H9 (cell line): ENCODE measurements around the gene CACNB4. TPM values are rescaled to one million over a fixed set of nuclear protein-coding genes. Genes with fewer than 3 reads are reported as not detected.

Experiments
- DNase-seq: peaks from one replicate; pipeline ENCODE4 v3.0.0-alpha.2; 2017
- H2AFZ ChIP-seq: one replicate; pipeline ENCODE4 v1.6.1; 2013; ENCODE audit warnings: mild to moderate bottlenecking, low read length, control low read depth, moderate library complexity
- H2AK5ac ChIP-seq: 2 replicates; pipeline ENCODE4 v1.6.1; 2013; ENCODE audit warnings: low read length, control low read depth, mixed read lengths; ENCODE audit not compliant: insufficient read length
- H2BK120ac ChIP-seq: one replicate; pipeline ENCODE4 v1.6.1; 2013; ENCODE audit warnings: low read depth, mild to moderate bottlenecking, low read length, control low read depth, inconsistent platforms; ENCODE audit not compliant: poor library complexity, severe bottlenecking
- H2BK12ac ChIP-seq: 2 replicates; pipeline ENCODE4 v1.6.1; 2013; ENCODE audit warnings: low read length, control low read depth, mixed read lengths, low read depth; ENCODE audit not compliant: insufficient read length
- H2BK15ac ChIP-seq: 2 replicates; pipeline ENCODE4 v1.6.1; 2013; ENCODE audit warnings: low read depth, low read length, control low read depth
- H2BK20ac ChIP-seq: one replicate; pipeline ENCODE4 v1.6.1; 2013; ENCODE audit warnings: low read depth, mild to moderate bottlenecking, low read length, control low read depth, inconsistent platforms; ENCODE audit not compliant: poor library complexity, severe bottlenecking
- H2BK5ac ChIP-seq: 2 replicates; pipeline ENCODE4 v1.6.1; 2013; ENCODE audit warnings: low read length, control low read depth, mixed read lengths; ENCODE audit not compliant: insufficient read length
- H3K14ac ChIP-seq: 2 replicates; pipeline ENCODE4 v1.6.1; 2013; ENCODE audit warnings: low read length, control low read depth; ENCODE audit not compliant: insufficient read depth
- H3K18ac ChIP-seq: 2 replicates; pipeline ENCODE4 v1.6.1; 2013; ENCODE audit warnings: low read depth, mild to moderate bottlenecking, mixed read lengths, low read length, control low read depth; ENCODE audit not compliant: insufficient read length
- H3K23ac ChIP-seq: 2 replicates; pipeline ENCODE4 v1.6.1; 2013; ENCODE audit warnings: low read length, control low read depth, mixed read lengths, low read depth; ENCODE audit not compliant: insufficient read length
- H3K23me2 ChIP-seq: 2 replicates; pipeline ENCODE4 v1.6.1; 2013; ENCODE audit warnings: low read depth, mild to moderate bottlenecking, mixed read lengths, low read length, control low read depth; ENCODE audit not compliant: insufficient read length, poor library complexity, severe bottlenecking
- H3K27ac ChIP-seq: 2 replicates; pipeline ENCODE4 v1.5.1; 2013; ENCODE audit warnings: low read length, control low read depth, mixed read lengths, low read depth; ENCODE audit not compliant: insufficient read length
- H3K27me3 ChIP-seq: 2 replicates; pipeline ENCODE4 v1.6.1; 2013; ENCODE audit warnings: low read length, control low read depth, inconsistent platforms; ENCODE audit not compliant: insufficient read depth
- H3K4ac ChIP-seq: 2 replicates; pipeline ENCODE4 v1.6.1; 2013; ENCODE audit warnings: low read depth, mild to moderate bottlenecking, control low read depth, inconsistent platforms, low read length, moderate library complexity
- H3K4me1 ChIP-seq: 2 replicates; pipeline ENCODE4 v1.6.1; 2013; ENCODE audit warnings: low read length, control low read depth, inconsistent platforms; ENCODE audit not compliant: insufficient read depth
- H3K4me2 ChIP-seq: 2 replicates; pipeline ENCODE4 v1.6.1; 2013; ENCODE audit warnings: low read length, control low read depth, mixed read lengths; ENCODE audit not compliant: insufficient read length, insufficient read depth
- H3K56ac ChIP-seq: 2 replicates; pipeline ENCODE4 v1.6.1; 2013; ENCODE audit warnings: low read depth, mild to moderate bottlenecking, mixed read lengths, low read length, control low read depth; ENCODE audit not compliant: insufficient read length
- H3K79me1 ChIP-seq: 2 replicates; pipeline ENCODE4 v1.6.1; 2013; ENCODE audit warnings: low read depth, mild to moderate bottlenecking, moderate library complexity, low read length, control low read depth, inconsistent platforms; ENCODE audit not compliant: insufficient read depth, poor library complexity, severe bottlenecking
- H3K79me2 ChIP-seq: 2 replicates; pipeline ENCODE4 v1.6.1; 2013; ENCODE audit warnings: low read length, control low read depth, inconsistent platforms; ENCODE audit not compliant: insufficient read depth
- H3K9ac ChIP-seq: 2 replicates; pipeline ENCODE4 v1.6.1; 2013; ENCODE audit warnings: low read length, control low read depth, mixed read lengths; ENCODE audit not compliant: insufficient read length; ENCODE audit errors: extremely low read depth
- H3K9me3 ChIP-seq: one replicate; pipeline ENCODE4 v1.6.1; 2013; ENCODE audit warnings: low read depth, low read length, inconsistent platforms; ENCODE audit not compliant: control insufficient read depth
- H3T11ph ChIP-seq: one replicate; pipeline ENCODE4 v1.6.1; 2013; ENCODE audit warnings: mild to moderate bottlenecking, low read length, control low read depth, inconsistent platforms
- H4K20me1 ChIP-seq: one replicate; pipeline ENCODE4 v1.6.1; 2013; ENCODE audit not compliant: control insufficient read depth, insufficient read length, insufficient read depth
- H4K5ac ChIP-seq: 2 replicates; pipeline ENCODE4 v1.6.1; 2013; ENCODE audit warnings: low read depth, mild to moderate bottlenecking, mixed read lengths, low read length, control low read depth; ENCODE audit not compliant: insufficient read length
- H4K8ac ChIP-seq: replicated peaks from 2 replicates; pipeline ENCODE4 v1.6.1; 2013; ENCODE audit warnings: low read length, control low read depth, mixed read lengths, low read depth; ENCODE audit not compliant: insufficient read length
- H4K91ac ChIP-seq: 2 replicates; pipeline ENCODE4 v1.6.1; 2013; ENCODE audit warnings: low read depth, mild to moderate bottlenecking, moderate library complexity, mixed read lengths, low read length, control low read depth; ENCODE audit not compliant: insufficient read length
- H3K27ac Mint-ChIP-seq, 3 experiments: 2 replicates in 2 of 3; 3 replicates in 1 of 3; pipeline ENCODE4 v1.8.0; 2020 to 2021; ENCODE audit warnings: mixed read lengths in 3 of 3, mild to moderate bottlenecking in 1 of 3, moderate library complexity in 1 of 3
- H3K27me3 Mint-ChIP-seq: 2 replicates; pipeline ENCODE4 v1.8.0; 2021; ENCODE audit warnings: low read depth, mild to moderate bottlenecking, moderate library complexity, mixed read lengths
- H3K36me3 Mint-ChIP-seq, 3 experiments: 2 replicates in 2 of 3; 3 replicates in 1 of 3; pipeline ENCODE4 v1.8.0; 2020 to 2021; ENCODE audit warnings: low read depth in 3 of 3, mixed read lengths in 3 of 3; ENCODE audit not compliant: insufficient read depth in 1 of 3
- H3K4me1 Mint-ChIP-seq, 2 experiments: 2 replicates each; pipeline ENCODE4 v1.8.0; 2020; ENCODE audit warnings: mixed read lengths in 2 of 2
- H3K4me3 Mint-ChIP-seq, 2 experiments: 2 replicates in 1 of 2; 3 replicates in 1 of 2; pipeline ENCODE4 v1.8.0; 2020 to 2021; ENCODE audit warnings: mild to moderate bottlenecking in 2 of 2, mixed read lengths in 2 of 2, moderate library complexity in 1 of 2
- H3K9me3 Mint-ChIP-seq, 2 experiments: 2 replicates in 1 of 2; 3 replicates in 1 of 2; pipeline ENCODE4 v1.8.0; 2020; ENCODE audit warnings: mild to moderate bottlenecking in 2 of 2, mixed read lengths in 2 of 2, moderate library complexity in 1 of 2
- CTCF ChIP-seq: fragments of 200-600 bp; sonication (generic); conservative IDR thresholded peaks from 3 replicates; pipeline ENCODE4 v1.8.0; 2021; ENCODE audit warnings: antibody characterized with exemption, mild to moderate bottlenecking
- WGBS: extraction: QIAGEN DNeasy Blood & Tissue Kit; methylation state at CpG from one replicate; pipeline ENCODE4 v1.1.7; 2013; ENCODE audit warnings: missing lambda C conversion rate, low lambda C conversion rate, mixed read lengths; ENCODE audit not compliant: insufficient read length; ENCODE audit errors: extremely low coverage; 5-methylcytosine and 5-hydroxymethylcytosine counted together
- total RNA-seq: library from RNA; stranded (reverse); gene quantifications from 2 replicates; pipeline ENCODE4 v1.2.1, GENCODE V29; 2021

The CACNB4 gene
- total RNA-seq, 1 experiment from 2014 or later: 1.4 TPM

GRCh38 chr2:151973901-151974199 lies 125.0 kb downstream of the CACNB4 start:
- Mint-ChIP-seq H3K27ac (no peak overlapping the region), H3K4me3 (no peak overlapping the region), H3K9me3 (no peaks in the 10 kb centered on the region)

More at GRCh38 chr2:151973901-151974199, 125.0 kb downstream of the CACNB4 start:
- no peak overlapping the region for H2BK20ac ChIP-seq
- no peak overlapping the region for H3T11ph ChIP-seq
- H3K27me3 ChIP-seq: no peaks in the 10 kb centered on the region
- H3K27ac ChIP-seq: no peak overlapping the region
- no peak overlapping the region for H4K5ac ChIP-seq
- H2AFZ ChIP-seq: peak overlapping the region; percentile 4
- DNase-seq: peak; percentile 62
- H3K56ac ChIP-seq: no peak overlapping the region
- WGBS: no CpG with 5 or more reads among the region's 8 CpGs
- TF ChIP-seq CTCF: no peak
- H4K20me1 ChIP-seq: no peaks in the 10 kb centered on the region
- H3K23me2 ChIP-seq: no peaks in the 10 kb centered on the region
- H4K8ac ChIP-seq: no peak overlapping the region
- H2BK5ac ChIP-seq: no peak overlapping the region
- no peak overlapping the region for H3K14ac ChIP-seq
- H2BK12ac ChIP-seq: no peak overlapping the region
- H3K9ac ChIP-seq: no peak overlapping the region
- no peak overlapping the region for H2BK15ac ChIP-seq
- H4K91ac ChIP-seq: no peak overlapping the region
- Mint-ChIP-seq H3K36me3 (no peaks in the 10 kb centered on the region; a peak in 1 of 7 replicates), H3K4me1 (peaks cover 14 to 19% of the 10 kb centered on the region in 2 experiments), H3K27me3 (no peaks in the 10 kb centered on the region; the same call in none of the 2 replicates)
- H2AK5ac ChIP-seq: no peak overlapping the region
- no peaks in the 10 kb centered on the region for H3K79me2 ChIP-seq
- H3K4me1 ChIP-seq: no peaks in the 10 kb centered on the region; the same call in 1 of the 2 replicates
- H3K79me1 ChIP-seq: no peaks in the 10 kb centered on the region
- H3K18ac ChIP-seq: no peak overlapping the region
- H3K9me3 ChIP-seq: no peaks in the 10 kb centered on the region
- no peak overlapping the region for H2BK120ac ChIP-seq
- no peak overlapping the region for H3K23ac ChIP-seq
- H3K4ac ChIP-seq: no peak overlapping the region
- no peak overlapping the region for H3K4me2 ChIP-seq
